NB4 (cell line): ENCODE results near the gene TBP.

ENCODE experiments used
- CTCF ChIP-seq: IDR thresholded peaks from one replicate; pipeline ENCODE4 v1.5.1; 2012; ENCODE audit warnings: low read depth, low read length
- MAX ChIP-seq: IDR thresholded peaks from 2 replicates; pipeline ENCODE4 v1.6.1; 2011; ENCODE audit warnings: low read depth, low read length

GRCh38 chr6:170535004-170535403 lies 19.2 kb upstream of the TBP start:
- no peak for TF ChIP-seq CTCF
- TF ChIP-seq MAX, result no peak
